GM19468 (cell line): ENCODE data around the gene ITFG2.

Experiments used
- ATAC-seq: cut with Tn5 transposase; IDR thresholded peaks from one replicate; pipeline ENCODE4 v1.9.1; 2021; ENCODE audit warnings: mild to moderate bottlenecking, moderate library complexity, moderate number of reproducible peaks; ENCODE audit not compliant: unreplicated experiment; ENCODE audit errors: extremely low read depth

The ITFG2 gene

GRCh38 chr12:2826721-2827515, 14.4 kb downstream of the ITFG2 start:
- no peak for ATAC-seq

- ATAC-seq: no peak
These were observed 16.8 kb downstream of the ITFG2 start for GRCh38 chr12:2829275-2829674.

GRCh38 chr12:2832550-2833127, 20.2 kb downstream of the ITFG2 start:
- no peak for ATAC-seq

GRCh38 chr12:2833327-2833726, 20.9 kb downstream of the ITFG2 start:
- ATAC-seq: no peak

GRCh38 chr12:2833810-2834209, 21.3 kb downstream of the ITFG2 start:
- no peak for ATAC-seq

GRCh38 chr12:2834581-2835491, 22.4 kb downstream of the ITFG2 start, which contains the start of gene NRIP2:
Gene NRIP2 (minus strand): TSS chr12:2835035. CDS start chr12:2834983, 52 bp downstream.
- no peak for ATAC-seq

- no peak for ATAC-seq
These were observed 23.4 kb downstream of the ITFG2 start for GRCh38 chr12:2835691-2836403.

GRCh38 chr12:2836574-2836973, 24.1 kb downstream of the ITFG2 start:
- no peak for ATAC-seq

- no peak for ATAC-seq
These were observed 28.7 kb downstream of the ITFG2 start for GRCh38 chr12:2841056-2841650.

- no peak for ATAC-seq
These were observed 30.5 kb downstream of the ITFG2 start for GRCh38 chr12:2842948-2843347.

- ATAC-seq: no peak
These were observed 32.3 kb downstream of the ITFG2 start for GRCh38 chr12:2844786-2845185.

GRCh38 chr12:2845280-2845679, 32.8 kb downstream of the ITFG2 start:
- ATAC-seq: no peak

GRCh38 chr12:2851931-2852330, 39.5 kb downstream of the ITFG2 start:
- ATAC-seq: no peak

GRCh38 chr12:2853626-2854025, 41.2 kb downstream of the ITFG2 start:
- no peak for ATAC-seq

- no peak for ATAC-seq
These were observed 42.4 kb downstream of the ITFG2 start for GRCh38 chr12:2854669-2855453.

GRCh38 chr12:2855546-2855945, 43.1 kb downstream of the ITFG2 start:
- no peak for ATAC-seq

- no peak for ATAC-seq
These were observed 43.6 kb downstream of the ITFG2 start for GRCh38 chr12:2856051-2856450.

- no peak for ATAC-seq
These were observed 44.6 kb downstream of the ITFG2 start, which contains the start of gene TEX52 for GRCh38 chr12:2857021-2857431. Gene TEX52 (minus strand): TSS chr12:2857039. CDS start chr12:2857026, 13 bp downstream.

- ATAC-seq: no peak
These were observed 45.1 kb downstream of the ITFG2 start for GRCh38 chr12:2857576-2857975.
